DOHH2 (cell line): ENCODE data around the gene KLHDC9.

Experiments used
- H3F3A ChIP-seq: fragments of 200-600 bp; sonication (generic), shearing (Covaris generic); 2 replicates; pipeline ENCODE4 v1.6.0; 2016; ENCODE audit warnings: antibody characterized with exemption, mild to moderate bottlenecking; ENCODE audit not compliant: control insufficient read depth, insufficient read depth
- H3K27ac ChIP-seq: fragments of 200-600 bp; sonication (generic); 2 replicates; pipeline ENCODE4 v1.5.1; 2014; ENCODE audit warnings: low read depth, mild to moderate bottlenecking, low read length, moderate library complexity
- H3K27me3 ChIP-seq: fragments of 200-600 bp; sonication (generic); 2 replicates; pipeline ENCODE4 v1.6.1; 2014; ENCODE audit warnings: mild to moderate bottlenecking, low read length, mixed read lengths; ENCODE audit not compliant: control insufficient read depth
- H3K36me3 ChIP-seq: fragments of 200-600 bp; sonication (generic); 2 replicates; pipeline ENCODE4 v1.6.1; 2014; ENCODE audit warnings: mild to moderate bottlenecking, low read length, moderate library complexity, mixed read lengths; ENCODE audit not compliant: control insufficient read depth
- H3K4me1 ChIP-seq: fragments of 200-600 bp; sonication (generic); 2 replicates; pipeline ENCODE4 v1.6.1; 2014; ENCODE audit warnings: mild to moderate bottlenecking, low read length, mixed read lengths; ENCODE audit not compliant: control insufficient read depth
- H3K4me2 ChIP-seq: fragments of 200-600 bp; sonication (generic); 2 replicates; pipeline ENCODE4 v1.6.0; 2014; ENCODE audit warnings: mild to moderate bottlenecking, low read length, moderate library complexity
- H3K4me3 ChIP-seq: fragments of 200-600 bp; sonication (generic); 2 replicates; pipeline ENCODE4 v1.5.1; 2014; ENCODE audit warnings: mild to moderate bottlenecking, low read length, mixed read lengths
- H3K79me2 ChIP-seq: fragments of 200-600 bp; sonication (generic); 2 replicates; pipeline ENCODE4 v1.6.1; 2014; ENCODE audit warnings: mild to moderate bottlenecking, low read length, mixed read lengths; ENCODE audit not compliant: control insufficient read depth
- H3K9me2 ChIP-seq: fragments of 200-600 bp; sonication (generic); replicated peaks from 2 replicates; pipeline ENCODE4 v1.6.1; 2014; ENCODE audit warnings: mild to moderate bottlenecking, low read length, mixed read lengths; ENCODE audit not compliant: control insufficient read depth
- H3K9me3 ChIP-seq: fragments of 200-600 bp; sonication (generic); 2 replicates; pipeline ENCODE4 v1.6.1; 2014; ENCODE audit warnings: antibody characterized with exemption, low read length, mixed read lengths; ENCODE audit not compliant: control insufficient read depth, insufficient read depth
- H4K20me1 ChIP-seq: fragments of 200-600 bp; sonication (generic); 2 replicates; pipeline ENCODE4 v1.6.0; 2014; ENCODE audit warnings: low read depth, mild to moderate bottlenecking, antibody characterized with exemption, low read length, moderate library complexity; ENCODE audit not compliant: control insufficient read depth, insufficient read depth
- EZH2phosphoT487 ChIP-seq: fragments of 200-600 bp; sonication (generic); IDR thresholded peaks from 2 replicates; pipeline ENCODE4 v1.6.1; 2017; ENCODE audit warnings: borderline replicate concordance, mild to moderate bottlenecking, antibody characterized with exemption, low read length, moderate library complexity, mixed read lengths
- TF ChIP-seq, protein P1 (sequence below): fragments of 200-600 bp; sonication (generic); IDR thresholded peaks from one replicate; pipeline ENCODE4 v1.5.1; 2014; ENCODE audit warnings: antibody characterized with exemption, mild to moderate bottlenecking, low read depth, low read length; ENCODE audit not compliant: poor library complexity, severe bottlenecking

Gene KLHDC9

DNA sequence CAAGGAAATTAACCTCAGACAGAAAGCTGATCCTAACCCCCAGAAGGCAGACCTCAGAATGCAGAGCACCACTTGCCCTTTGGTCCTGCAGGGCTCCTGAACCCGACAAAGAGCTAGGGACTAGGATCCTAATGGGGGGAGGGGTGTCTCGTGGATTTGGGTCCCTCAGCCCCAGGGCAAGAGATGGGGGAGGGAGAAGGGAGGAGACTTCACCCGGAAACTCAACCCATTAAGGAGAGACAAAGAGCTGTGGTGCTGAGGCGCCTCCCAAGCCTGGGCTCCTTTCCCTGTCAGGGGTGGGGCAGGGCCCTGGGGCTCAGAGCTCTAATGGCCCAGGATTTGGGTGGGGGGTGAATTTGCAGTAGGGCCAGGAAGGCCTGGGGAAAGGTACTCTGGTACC, 11.7 kb upstream of the KLHDC9 start:
- Histone ChIP-seq H3F3A (no peaks in the 10 kb centered on the region), H3K27ac (no peak overlapping the region), H3K9me2 (no peaks in the 10 kb centered on the region), H3K4me2 (no peak overlapping the region), H3K36me3 (no peaks in the 10 kb centered on the region), H4K20me1 (no peaks in the 10 kb centered on the region), H3K9me3 (no peaks in the 10 kb centered on the region), H3K79me2 (no peaks in the 10 kb centered on the region), H3K27me3 (no peaks in the 10 kb centered on the region), H3K4me1 (no peaks in the 10 kb centered on the region), H3K4me3 (no peak overlapping the region)
- TF ChIP-seq, protein P1, sequence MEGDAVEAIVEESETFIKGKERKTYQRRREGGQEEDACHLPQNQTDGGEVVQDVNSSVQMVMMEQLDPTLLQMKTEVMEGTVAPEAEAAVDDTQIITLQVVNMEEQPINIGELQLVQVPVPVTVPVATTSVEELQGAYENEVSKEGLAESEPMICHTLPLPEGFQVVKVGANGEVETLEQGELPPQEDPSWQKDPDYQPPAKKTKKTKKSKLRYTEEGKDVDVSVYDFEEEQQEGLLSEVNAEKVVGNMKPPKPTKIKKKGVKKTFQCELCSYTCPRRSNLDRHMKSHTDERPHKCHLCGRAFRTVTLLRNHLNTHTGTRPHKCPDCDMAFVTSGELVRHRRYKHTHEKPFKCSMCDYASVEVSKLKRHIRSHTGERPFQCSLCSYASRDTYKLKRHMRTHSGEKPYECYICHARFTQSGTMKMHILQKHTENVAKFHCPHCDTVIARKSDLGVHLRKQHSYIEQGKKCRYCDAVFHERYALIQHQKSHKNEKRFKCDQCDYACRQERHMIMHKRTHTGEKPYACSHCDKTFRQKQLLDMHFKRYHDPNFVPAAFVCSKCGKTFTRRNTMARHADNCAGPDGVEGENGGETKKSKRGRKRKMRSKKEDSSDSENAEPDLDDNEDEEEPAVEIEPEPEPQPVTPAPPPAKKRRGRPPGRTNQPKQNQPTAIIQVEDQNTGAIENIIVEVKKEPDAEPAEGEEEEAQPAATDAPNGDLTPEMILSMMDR, result no peak
- TF ChIP-seq EZH2phosphoT487, result no peak

DNA sequence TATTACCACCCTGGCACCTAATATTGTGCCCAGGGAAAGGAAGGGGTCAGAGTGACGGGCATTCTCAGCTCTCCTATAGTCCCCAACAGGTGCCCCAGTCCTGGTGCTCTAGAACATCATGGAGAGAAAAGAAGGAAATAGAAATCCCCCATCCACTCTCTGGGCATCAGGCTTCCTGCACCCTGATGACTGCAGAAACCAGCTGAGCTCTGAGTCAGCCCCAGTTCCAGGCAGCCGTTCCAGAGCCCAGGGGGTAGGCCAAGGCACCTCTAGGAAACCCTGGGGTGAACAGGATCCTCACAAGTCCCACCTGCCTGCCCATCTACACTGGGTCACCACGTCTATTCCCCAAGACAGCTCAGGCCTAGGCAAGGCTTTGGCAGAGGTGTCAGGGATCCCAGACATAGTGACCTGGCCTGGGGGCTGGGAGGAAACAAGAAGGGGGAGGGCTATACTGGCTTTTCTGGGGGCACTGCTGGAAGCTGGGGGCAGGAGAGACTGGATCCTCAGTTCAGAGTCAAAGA, 9.5 kb upstream of the KLHDC9 start:
- Histone ChIP-seq H3K9me3 (no peaks in the 10 kb centered on the region), H3K36me3 (no peaks in the 10 kb centered on the region), H3K4me2 (no peak overlapping the region), H4K20me1 (no peaks in the 10 kb centered on the region), H3K9me2 (no peaks in the 10 kb centered on the region), H3K4me3 (no peak overlapping the region), H3K27me3 (no peaks in the 10 kb centered on the region), H3K4me1 (no peaks in the 10 kb centered on the region), H3K27ac (no peak overlapping the region), H3K79me2 (no peaks in the 10 kb centered on the region), H3F3A (no peaks in the 10 kb centered on the region)
- TF ChIP-seq, protein P1, result no peak
- TF ChIP-seq EZH2phosphoT487, result no peak

DNA sequence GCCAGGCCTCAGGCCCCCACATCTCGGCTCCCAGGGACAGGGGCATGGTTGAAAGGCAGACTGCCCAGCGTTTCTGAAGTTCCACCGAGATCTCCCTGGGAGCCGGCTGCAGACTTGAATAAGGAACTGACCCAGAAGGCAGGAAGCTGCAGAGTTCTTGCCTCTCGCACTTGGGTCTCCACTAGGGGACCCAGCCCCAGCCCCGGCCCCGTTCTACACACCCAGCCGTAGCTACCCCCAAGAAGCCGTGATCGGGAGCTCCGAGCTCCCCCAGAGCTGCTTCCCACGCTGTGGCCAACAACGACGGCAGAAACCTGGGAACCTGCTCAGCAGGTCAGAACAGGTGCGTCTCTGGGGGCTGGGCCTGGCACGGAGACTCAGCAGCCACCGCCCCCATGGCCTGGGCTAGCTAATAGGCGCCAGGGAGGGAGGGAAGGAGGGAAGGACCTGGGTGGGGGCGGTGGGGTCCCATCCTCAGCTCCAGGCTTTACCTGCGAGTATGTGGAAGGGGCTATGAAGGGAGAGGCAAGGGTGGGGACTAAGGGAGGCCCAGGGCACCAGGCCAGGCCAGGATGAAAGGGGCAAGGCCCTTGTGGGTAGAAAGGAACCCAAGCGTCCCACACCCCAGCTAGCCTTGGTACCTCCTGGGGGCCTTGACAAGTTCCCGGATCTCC, 8.8 kb upstream of the KLHDC9 start, which contains the start of gene NECTIN4:
TSS of gene NECTIN4 (minus strand) at position 308 of the 674 bp plus-strand sequence. CDS start at position 46, 262 bp downstream.
- Histone ChIP-seq H3F3A (no peaks in the 10 kb centered on the region), H3K27me3 (no peaks in the 10 kb centered on the region), H3K9me2 (no peaks in the 10 kb centered on the region), H3K4me3 (no peak within 1 kb of the TSS), H3K36me3 (no peaks in the 10 kb centered on the region), H3K27ac (no peak within 1 kb of the TSS), H3K4me1 (no peaks in the 10 kb centered on the region), H3K4me2 (no peak within 1 kb of the TSS), H3K9me3 (no peaks in the 10 kb centered on the region), H3K79me2 (no peaks in the 10 kb centered on the region), H4K20me1 (no peaks in the 10 kb centered on the region)
- TF ChIP-seq, protein P1, result no peak
- no peak for TF ChIP-seq EZH2phosphoT487
